ENCODE results near the gene MYL12B.

DNA sequence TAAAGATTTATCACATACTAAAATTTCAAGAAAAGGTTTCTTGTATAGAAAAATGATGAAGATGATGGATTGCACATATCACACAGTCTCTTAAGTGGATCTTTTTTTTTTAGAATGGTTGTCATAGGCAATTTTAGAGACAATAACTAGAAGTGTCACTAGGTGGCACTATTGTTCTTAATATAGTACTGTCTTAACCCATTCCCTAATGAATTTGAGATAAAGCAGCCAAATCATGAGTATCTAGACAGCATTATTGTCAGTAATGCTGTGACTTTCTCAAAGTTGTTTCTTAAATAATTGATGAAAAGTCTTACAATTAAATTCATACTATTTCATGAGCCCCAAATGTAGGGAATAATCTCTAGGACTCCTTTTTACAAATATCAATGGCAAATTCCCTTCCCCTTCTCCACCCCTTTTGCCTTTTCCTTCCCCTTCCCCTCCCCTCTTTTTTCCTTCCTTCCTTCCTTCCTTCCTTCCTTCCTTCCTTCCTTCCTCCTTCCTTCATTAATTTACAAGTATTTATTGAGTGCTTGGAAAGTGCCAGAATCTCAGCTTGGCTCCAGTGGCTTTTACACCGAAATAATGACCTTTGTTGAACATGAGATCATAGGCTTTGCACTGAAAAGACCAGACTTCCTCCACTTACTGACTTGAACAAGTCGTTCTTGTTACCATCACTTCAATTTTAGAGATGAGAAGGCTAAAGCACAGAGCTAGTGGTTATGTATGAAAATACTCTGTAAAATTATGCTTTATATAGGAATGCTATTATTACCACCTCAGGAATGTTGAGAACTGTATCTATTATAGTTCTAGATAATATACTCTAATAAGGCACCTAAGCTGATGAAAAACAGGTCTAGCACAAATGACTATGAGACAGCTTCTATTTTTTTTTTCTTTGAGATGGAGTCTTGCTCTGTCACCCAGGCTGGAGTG lies 19.8 kb downstream of the MYL12B start:
- TF ChIP-seq EZH2phosphoT487 (IDR thresholded peaks at IDR 0.05; ENCODE audit: low read length) (no peak), EZH2 (optimal IDR thresholded peaks at IDR 0.05; ENCODE audit: low read depth, low read length) (no peak)
- TF ChIP-seq, protein P1, sequence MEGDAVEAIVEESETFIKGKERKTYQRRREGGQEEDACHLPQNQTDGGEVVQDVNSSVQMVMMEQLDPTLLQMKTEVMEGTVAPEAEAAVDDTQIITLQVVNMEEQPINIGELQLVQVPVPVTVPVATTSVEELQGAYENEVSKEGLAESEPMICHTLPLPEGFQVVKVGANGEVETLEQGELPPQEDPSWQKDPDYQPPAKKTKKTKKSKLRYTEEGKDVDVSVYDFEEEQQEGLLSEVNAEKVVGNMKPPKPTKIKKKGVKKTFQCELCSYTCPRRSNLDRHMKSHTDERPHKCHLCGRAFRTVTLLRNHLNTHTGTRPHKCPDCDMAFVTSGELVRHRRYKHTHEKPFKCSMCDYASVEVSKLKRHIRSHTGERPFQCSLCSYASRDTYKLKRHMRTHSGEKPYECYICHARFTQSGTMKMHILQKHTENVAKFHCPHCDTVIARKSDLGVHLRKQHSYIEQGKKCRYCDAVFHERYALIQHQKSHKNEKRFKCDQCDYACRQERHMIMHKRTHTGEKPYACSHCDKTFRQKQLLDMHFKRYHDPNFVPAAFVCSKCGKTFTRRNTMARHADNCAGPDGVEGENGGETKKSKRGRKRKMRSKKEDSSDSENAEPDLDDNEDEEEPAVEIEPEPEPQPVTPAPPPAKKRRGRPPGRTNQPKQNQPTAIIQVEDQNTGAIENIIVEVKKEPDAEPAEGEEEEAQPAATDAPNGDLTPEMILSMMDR (IDR thresholded peaks at IDR 0.05; ENCODE audit: low read length) = peak; percentile 68

Data from MM.1S (cell line).